Left hindlimb (tissue), 1 donor: ENCODE data around the gene SORT1.
"Not testable (repeated sequence)": the region's sequence is repeated elsewhere in the genome, so short reads cannot be mapped to it uniquely, and the experiment has no call there.

Experiments used
- DNase-seq: peaks from one replicate; pipeline ENCODE4 v3.0.0-alpha.2; 2018

SORT1 gene

GRCh38 chr1:109379422-109379821 is 18.3 kb downstream of the SORT1 start:
- DNase-seq, result no peak

GRCh38 chr1:109377698-109378097 is 20.0 kb downstream of the SORT1 start:
- no peak for DNase-seq

- DNase-seq, result not testable (repeated sequence)
Observed at GRCh38 chr1:109373696-109374095, 24.0 kb downstream of the SORT1 start.

GRCh38 chr1:109373126-109373525 is 24.6 kb downstream of the SORT1 start:
- no peak for DNase-seq

GRCh38 chr1:109372281-109372680 is 25.4 kb downstream of the SORT1 start:
- no peak for DNase-seq

- no peak for DNase-seq
Observed at GRCh38 chr1:109371341-109371739, 26.4 kb downstream of the SORT1 start.

- DNase-seq, result no peak
Observed at GRCh38 chr1:109370712-109371340, 26.9 kb downstream of the SORT1 start.

- DNase-seq, result no peak
Observed at GRCh38 chr1:109369167-109369746, 28.5 kb downstream of the SORT1 start.

GRCh38 chr1:109368464-109368863 is 29.3 kb downstream of the SORT1 start:
- no peak for DNase-seq

- DNase-seq, result no peak
Observed at GRCh38 chr1:109367626-109368025, 30.1 kb downstream of the SORT1 start.

GRCh38 chr1:109365642-109366204 is 32.0 kb downstream of the SORT1 start:
- no peak for DNase-seq

- DNase-seq, result no peak
Observed at GRCh38 chr1:109361649-109362048, 36.1 kb downstream of the SORT1 start.

- no peak for DNase-seq
Observed at GRCh38 chr1:109361069-109361468, 36.6 kb downstream of the SORT1 start.

- no peak for DNase-seq
Observed at GRCh38 chr1:109357616-109358015, 40.1 kb downstream of the SORT1 start.

GRCh38 chr1:109356915-109357314 is 40.8 kb downstream of the SORT1 start:
- no peak for DNase-seq

- DNase-seq, result no peak
Observed at GRCh38 chr1:109356505-109356904, 41.2 kb downstream of the SORT1 start.

GRCh38 chr1:109354929-109355328 is 42.8 kb downstream of the SORT1 start:
- DNase-seq, result no peak

- no peak for DNase-seq
Observed at GRCh38 chr1:109351457-109351856, 46.3 kb downstream of the SORT1 start.

GRCh38 chr1:109350655-109351054 is 47.1 kb downstream of the SORT1 start:
- DNase-seq, result no peak

GRCh38 chr1:109350182-109350581 is 47.5 kb downstream of the SORT1 start:
- DNase-seq, result no peak

- no peak for DNase-seq
Observed at GRCh38 chr1:109347511-109347910, 50.2 kb downstream of the SORT1 start.

GRCh38 chr1:109341944-109342930 is 55.5 kb downstream of the SORT1 start:
- no peak for DNase-seq

GRCh38 chr1:109338608-109339007 is 59.1 kb downstream of the SORT1 start:
- no peak for DNase-seq
